GM18870 (cell line): Measurements from ENCODE around the gene TSPAN9.

ENCODE experiments used
- ATAC-seq: cut with Tn5 transposase; IDR thresholded peaks from one replicate; pipeline ENCODE4 v1.9.1; 2021; ENCODE audit warnings: moderate library complexity; ENCODE audit not compliant: unreplicated experiment

The TSPAN9 gene

GRCh38 chr12:3120701-3121100 is 43.5 kb downstream of the TSPAN9 start:
- ATAC-seq: no peak

- ATAC-seq: no peak
Observed at GRCh38 chr12:3122841-3123678, 45.9 kb downstream of the TSPAN9 start.

DNA sequence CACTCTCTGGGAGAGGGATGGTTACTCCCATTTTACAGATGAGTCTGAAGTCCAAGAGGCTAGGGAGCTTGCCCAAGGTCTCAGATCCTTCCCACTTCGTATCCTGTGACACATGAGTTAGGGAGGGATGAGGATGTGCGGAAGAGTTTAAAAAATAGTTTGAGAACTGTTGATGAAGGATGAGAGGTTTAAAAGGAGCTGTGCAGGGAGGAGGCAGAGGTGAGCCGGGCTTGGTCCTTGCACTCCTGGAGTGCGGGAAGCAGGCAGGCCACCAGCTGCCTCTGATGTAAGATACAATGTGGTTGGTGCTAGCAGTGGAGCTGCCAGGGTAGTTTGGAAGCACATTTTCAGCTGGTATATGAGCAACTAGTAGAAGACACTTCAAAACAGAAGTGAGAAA is 46.5 kb downstream of the TSPAN9 start:
- no peak for ATAC-seq

DNA sequence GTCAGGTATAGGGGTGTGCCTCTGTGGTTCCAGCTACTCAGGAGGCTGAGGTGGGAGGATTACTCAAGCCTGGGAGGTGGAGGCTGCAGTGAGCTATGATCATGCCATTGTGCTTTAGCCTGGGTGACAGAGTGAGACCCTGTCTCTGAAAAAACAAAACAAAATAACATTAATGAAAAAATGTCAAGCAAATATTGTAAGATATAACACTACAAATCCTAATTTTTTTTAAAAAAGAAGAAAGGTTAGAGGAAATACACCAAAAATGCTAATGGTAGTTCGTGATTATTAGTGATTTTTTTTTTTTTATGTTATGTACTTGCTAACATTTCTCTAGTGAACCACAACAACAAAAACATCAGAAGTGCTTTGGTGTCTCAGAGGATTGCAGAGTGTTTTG is 47.7 kb downstream of the TSPAN9 start:
- ATAC-seq: no peak

DNA sequence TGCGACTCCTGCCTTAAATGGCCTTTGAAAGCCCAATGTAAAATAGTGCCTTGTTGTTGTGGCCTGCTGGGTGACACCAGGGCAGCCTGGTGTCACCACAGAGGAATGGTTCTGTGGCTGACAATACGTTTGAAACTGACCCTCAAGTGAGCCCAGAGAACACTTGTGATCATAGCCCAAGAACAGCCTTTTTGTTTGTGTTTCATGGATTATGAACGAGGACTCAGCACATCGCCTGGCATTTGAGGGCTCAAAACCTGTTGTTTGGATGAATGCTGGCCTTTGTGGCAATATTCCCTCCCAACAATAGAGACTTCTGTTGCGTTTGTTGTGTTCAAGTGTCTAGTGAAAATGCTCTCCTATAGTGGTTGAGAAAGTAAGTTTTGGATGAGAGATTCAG is 48.5 kb downstream of the TSPAN9 start:
- ATAC-seq: no peak

GRCh38 chr12:3127832-3128231 is 50.7 kb downstream of the TSPAN9 start:
- ATAC-seq: no peak

DNA sequence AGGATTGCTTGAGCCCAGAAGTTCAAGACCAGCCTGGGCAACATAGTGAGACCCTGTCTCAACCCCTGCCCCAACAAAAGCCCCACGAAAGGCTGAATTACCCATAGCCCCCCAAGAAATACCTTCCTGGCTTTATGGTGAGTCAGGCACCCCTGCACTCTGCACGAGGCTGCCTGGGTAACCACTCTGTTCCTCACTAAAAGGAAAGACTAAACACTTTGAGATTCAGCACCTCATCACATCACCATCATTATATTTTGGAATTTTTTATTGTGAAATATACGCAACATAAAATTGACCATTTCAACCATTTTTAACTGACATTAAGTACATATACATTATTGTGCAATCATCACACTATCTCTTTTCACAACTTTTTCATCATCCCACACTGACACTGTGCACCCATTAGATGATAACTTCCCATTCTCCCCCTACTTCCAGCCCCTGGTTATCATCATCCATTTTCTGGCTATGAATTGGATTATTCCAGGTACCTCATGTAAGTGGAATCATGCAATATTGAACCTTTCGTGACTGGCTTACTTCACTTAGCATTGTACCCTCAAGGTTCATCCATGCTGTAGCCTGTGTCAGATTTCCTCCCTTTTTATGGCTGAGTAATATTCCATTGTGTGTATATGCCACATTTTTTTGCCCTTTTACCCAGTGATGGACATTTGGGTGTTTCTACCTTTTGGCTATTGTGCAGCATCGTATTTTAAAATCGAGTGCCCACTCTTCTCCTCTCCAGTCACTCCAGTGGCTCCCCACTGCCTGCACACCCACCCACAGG is 51.5 kb downstream of the TSPAN9 start:
- ATAC-seq: no peak

GRCh38 chr12:3129301-3130056 is 52.3 kb downstream of the TSPAN9 start:
- no peak for ATAC-seq

DNA sequence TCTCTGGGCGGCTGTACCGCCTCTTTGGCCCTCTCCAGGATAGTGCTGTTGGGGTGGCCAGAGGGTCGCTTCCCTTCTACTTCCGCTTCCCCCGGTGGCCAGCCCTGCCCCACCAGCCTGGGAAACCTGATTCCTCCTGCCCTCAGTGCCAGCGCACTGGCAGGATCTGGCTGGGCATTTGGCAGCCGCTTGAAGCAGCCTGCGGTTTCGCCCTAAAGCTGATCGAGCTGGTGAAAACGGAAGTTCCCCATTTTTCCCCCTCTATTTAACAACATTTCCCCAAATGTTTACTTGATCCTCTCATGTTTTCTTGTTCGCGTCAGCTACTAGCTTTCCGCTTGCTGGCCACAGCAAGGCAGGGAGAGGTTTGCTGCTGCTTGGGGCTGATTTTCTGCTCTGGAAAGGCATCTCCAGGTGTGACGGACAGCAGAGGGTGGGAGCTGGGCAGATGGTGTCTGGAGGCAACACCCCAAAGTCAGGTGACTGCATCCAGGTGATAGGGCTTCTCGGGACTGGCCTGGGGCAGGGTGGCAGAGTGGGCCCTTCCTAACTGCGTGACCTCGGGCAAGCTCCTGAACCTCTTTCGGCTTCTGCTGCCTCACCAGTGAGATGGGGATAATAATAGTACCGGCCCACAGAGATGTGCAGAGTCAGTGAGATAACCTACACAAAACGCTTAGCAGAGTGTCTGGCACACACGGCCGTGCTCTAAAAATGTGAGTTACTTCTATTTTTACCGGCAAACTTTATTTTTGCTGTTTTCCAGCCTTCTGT is 53.1 kb downstream of the TSPAN9 start:
- no peak for ATAC-seq

DNA sequence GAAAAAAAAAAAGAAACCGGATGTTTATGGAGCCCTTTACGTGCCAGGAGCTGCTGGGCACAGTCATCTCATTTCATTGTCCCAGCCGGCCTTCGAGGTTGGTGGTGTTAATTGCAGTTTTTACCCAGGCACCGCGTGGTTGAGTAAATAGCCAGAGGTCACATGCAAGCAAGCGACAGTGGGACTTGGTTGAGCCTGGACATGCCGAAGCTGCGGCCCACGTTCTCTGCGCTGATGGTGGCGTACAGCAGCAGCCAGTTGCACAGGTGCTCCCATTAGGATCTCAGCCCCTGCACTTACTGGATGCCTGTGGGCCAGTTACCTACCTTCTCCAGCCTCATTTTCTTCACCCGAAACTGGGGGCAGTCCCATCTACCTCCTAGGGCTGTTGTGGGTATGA is 54.0 kb downstream of the TSPAN9 start:
- ATAC-seq: no peak

GRCh38 chr12:3132636-3133404 is 55.6 kb downstream of the TSPAN9 start:
- no peak for ATAC-seq

- ATAC-seq: no peak
Observed at GRCh38 chr12:3133405-3133783, 56.2 kb downstream of the TSPAN9 start.

DNA sequence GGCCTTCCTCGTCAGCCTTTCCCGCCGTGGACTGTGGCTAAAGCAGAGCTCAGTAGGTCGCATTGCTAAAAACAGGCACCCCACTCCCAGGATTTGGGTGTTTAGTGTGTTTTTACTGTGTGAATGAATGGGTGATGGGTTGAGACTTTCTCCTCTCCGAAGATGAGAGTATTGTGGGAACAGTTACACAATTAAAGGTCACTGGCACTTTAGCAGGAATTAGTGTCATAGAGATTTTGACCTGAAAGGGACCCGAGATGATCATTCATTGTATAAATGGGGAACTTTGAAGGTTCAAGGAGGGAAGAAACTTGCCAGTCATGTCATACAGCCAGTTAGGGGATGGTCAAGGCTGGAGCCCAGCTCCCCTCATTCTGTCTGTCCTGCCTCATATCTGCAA is 56.9 kb downstream of the TSPAN9 start:
- ATAC-seq: no peak

- no peak for ATAC-seq
Observed at GRCh38 chr12:3134526-3135135, 57.5 kb downstream of the TSPAN9 start.

DNA sequence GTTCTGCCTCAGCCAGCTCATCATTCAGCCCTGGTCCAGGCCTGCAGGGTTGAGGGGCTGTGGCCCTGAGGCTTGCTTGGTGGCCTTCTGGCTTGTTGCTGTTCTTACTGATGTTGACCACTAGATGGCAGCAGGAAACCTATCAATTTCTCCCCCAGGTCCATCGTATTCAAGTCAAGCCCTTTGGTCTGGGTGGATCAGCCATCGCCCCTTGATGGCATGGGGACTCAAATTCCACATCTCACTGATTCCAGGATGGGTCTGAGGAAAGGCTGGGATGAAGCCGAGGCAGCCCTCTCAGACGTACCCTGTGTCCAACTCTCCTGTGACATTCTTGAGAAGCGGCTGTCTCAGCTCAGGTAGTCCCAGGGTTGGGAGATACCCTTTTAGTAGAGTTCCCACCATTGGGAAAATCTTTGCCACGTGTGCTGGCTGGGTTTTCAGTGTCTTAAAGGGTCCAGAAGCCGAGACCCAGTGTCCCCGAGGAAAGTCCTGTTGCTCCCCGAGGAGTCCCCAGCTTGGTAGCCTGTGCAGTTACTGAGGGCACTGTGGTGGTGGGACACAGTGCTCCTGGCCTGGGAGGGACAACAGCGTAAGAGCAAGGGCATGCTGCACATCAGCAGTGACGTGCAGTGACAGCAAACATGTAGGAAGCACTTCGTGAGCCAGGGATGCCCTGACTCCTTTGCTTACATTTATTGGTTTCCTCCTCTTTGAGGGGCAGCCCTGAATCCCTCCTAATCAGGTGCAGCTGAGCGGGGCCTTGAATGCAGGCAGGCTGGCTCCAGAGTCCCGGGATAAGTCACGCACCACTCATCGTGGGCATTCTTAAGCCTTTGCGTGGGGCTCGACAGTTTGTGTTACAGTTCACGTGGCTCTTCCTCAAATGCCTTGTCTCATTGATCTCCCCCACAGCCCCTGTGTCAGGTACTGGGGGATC is 58.6 kb downstream of the TSPAN9 start:
- ATAC-seq: no peak

DNA sequence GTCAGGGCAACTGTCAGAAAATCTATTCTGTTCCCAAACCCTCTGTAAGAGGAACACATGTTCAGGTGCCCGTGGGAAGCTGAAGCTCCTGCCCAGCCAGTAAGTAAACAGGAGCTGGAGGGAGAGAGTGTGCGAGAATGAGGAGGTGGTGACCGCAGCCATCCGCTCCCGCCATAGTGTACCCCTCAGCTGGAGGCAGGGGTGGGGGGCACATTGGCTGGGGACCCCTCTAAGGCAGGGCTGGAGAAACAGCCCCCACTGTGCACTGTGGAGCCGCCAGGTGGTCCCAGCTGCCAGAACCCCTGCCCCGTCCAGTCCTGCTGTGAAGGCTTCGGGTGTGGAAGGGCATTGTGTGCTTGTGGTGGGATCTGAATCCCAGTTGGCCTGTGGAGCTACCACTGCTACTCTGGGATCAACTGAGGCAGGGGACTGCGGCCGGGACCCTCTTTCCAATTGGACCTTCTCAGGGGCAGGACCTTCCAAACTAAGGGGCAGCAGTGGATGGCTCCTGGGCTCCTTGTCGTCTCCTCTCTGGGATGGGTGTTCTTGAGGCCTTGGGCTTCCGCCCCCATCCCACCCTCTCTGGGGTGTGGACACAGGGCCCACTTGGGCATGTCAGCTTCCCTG is 59.6 kb downstream of the TSPAN9 start:
- no peak for ATAC-seq

GRCh38 chr12:3137268-3137781 is 60.1 kb downstream of the TSPAN9 start:
- no peak for ATAC-seq
